GM12878 (cell line): ENCODE data around the gene EFNA1.

ENCODE experiments used
- CBX5 ChIP-seq: sonication (generic); IDR thresholded peaks from 2 replicates; pipeline ENCODE4 v1.6.1; 2016; ENCODE audit warnings: low read depth, moderate library complexity, mild to moderate bottlenecking, inconsistent platforms
- EGR1 ChIP-seq, 2 experiments: IDR thresholded peaks; 1 replicate in 1 of 2; 2 replicates in 1 of 2; pipeline ENCODE4 v1.6.1; 2011 to 2012; ENCODE audit warnings: low read depth in 2 of 2, low read length in 2 of 2, borderline replicate concordance in 1 of 2, mild to moderate bottlenecking in 1 of 2, moderate library complexity in 1 of 2
- EZH2 ChIP-seq: IDR thresholded peaks from 2 replicates; pipeline ENCODE4 v1.6.1; 2012; ENCODE audit warnings: low read depth, mild to moderate bottlenecking, control low read depth, inconsistent platforms, low read length, borderline replicate concordance; ENCODE audit not compliant: control insufficient read depth
- MTA3 ChIP-seq: IDR thresholded peaks from 2 replicates; pipeline ENCODE4 v1.6.1; 2012; ENCODE audit warnings: low read length, inconsistent platforms, borderline replicate concordance
- POLR2AphosphoS5 ChIP-seq: IDR thresholded peaks from 2 replicates; pipeline ENCODE4 v1.6.1; 2011; ENCODE audit warnings: mild to moderate bottlenecking, low read length, inconsistent platforms
- SMAD1 ChIP-seq: fragments of 450-650 bp; IDR thresholded peaks from 2 replicates; pipeline ENCODE4 v1.6.1; 2018; ENCODE audit warnings: mild to moderate bottlenecking, low read depth; ENCODE audit not compliant: partially characterized antibody
- SMARCA5 ChIP-seq: fragments of 450-650 bp; IDR thresholded peaks from 2 replicates; pipeline ENCODE4 v1.6.1; 2017; ENCODE audit warnings: mild to moderate bottlenecking
- TF ChIP-seq, protein P1 (sequence below), 3 experiments: IDR thresholded peaks in 2 of 3; conservative IDR thresholded peaks in 1 of 3; 2 replicates each; pipeline ENCODE4 v1.5.1; 2011; ENCODE audit warnings: low read depth in 3 of 3, low read length in 3 of 3, mild to moderate bottlenecking in 3 of 3, control low read depth in 2 of 3, moderate library complexity in 2 of 3, inconsistent platforms in 1 of 3, mixed read lengths in 1 of 3; ENCODE audit not compliant: control insufficient read depth in 2 of 3, insufficient read depth in 1 of 3; ENCODE audit errors: extremely low read depth in 1 of 3
- TF ChIP-seq, protein P2 (sequence below): fragments of 450-650 bp; IDR thresholded peaks from 2 replicates; pipeline ENCODE4 v1.6.1; 2017; ENCODE audit warnings: antibody characterized with exemption, mild to moderate bottlenecking, moderate library complexity
- TF ChIP-seq, protein P3 (sequence below): fragments of 150-350 bp; IDR thresholded peaks from 2 replicates; pipeline ENCODE4 v1.6.1; 2016; ENCODE audit warnings: low read depth, low read length
- TF ChIP-seq, protein P4 (sequence below): fragments of 450-650 bp; IDR thresholded peaks from 2 replicates; pipeline ENCODE4 v1.6.1; 2017; ENCODE audit warnings: mild to moderate bottlenecking, moderate library complexity
- TF ChIP-seq, protein P5 (sequence below): fragments of 450-650 bp; IDR thresholded peaks from 2 replicates; pipeline ENCODE4 v1.6.1; 2018; ENCODE audit warnings: borderline replicate concordance, mild to moderate bottlenecking; ENCODE audit not compliant: partially characterized antibody
- TF ChIP-seq, protein P6 (sequence below): fragments of 450-650 bp; formaldehyde crosslinking; IDR thresholded peaks from 2 replicates; pipeline ENCODE4 v1.4.0; 2022; ENCODE audit warnings: mild to moderate bottlenecking, moderate library complexity

DNA sequence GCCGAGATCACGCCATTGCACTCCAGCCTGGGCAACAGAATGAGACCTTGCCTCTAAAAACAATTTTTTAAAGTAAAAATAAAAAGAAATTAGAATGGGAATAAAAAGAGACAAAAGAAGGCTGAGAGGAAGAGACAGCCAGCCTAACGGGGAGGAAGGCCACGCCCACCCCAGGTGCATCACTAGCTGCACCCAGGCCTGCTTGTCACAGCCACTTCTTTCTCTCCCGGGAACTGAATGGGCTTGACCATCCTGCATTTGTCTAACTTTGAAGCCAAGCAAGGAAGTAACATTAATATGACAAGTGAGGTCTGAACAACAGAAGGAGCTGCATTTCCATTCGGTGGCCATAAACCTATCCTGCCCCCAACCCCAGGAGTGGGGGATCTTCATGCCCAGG, 20.8 kb upstream of the EFNA1 start:
- TF ChIP-seq, protein P1, sequence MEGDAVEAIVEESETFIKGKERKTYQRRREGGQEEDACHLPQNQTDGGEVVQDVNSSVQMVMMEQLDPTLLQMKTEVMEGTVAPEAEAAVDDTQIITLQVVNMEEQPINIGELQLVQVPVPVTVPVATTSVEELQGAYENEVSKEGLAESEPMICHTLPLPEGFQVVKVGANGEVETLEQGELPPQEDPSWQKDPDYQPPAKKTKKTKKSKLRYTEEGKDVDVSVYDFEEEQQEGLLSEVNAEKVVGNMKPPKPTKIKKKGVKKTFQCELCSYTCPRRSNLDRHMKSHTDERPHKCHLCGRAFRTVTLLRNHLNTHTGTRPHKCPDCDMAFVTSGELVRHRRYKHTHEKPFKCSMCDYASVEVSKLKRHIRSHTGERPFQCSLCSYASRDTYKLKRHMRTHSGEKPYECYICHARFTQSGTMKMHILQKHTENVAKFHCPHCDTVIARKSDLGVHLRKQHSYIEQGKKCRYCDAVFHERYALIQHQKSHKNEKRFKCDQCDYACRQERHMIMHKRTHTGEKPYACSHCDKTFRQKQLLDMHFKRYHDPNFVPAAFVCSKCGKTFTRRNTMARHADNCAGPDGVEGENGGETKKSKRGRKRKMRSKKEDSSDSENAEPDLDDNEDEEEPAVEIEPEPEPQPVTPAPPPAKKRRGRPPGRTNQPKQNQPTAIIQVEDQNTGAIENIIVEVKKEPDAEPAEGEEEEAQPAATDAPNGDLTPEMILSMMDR (IDR thresholded peaks at IDR 0.05 in 2 of 3, conservative IDR thresholded peaks at IDR 0.05 in 1 of 3; ENCODE audit: control insufficient read depth in 2 of 3, extremely low read depth in 1 of 3, insufficient read depth in 1 of 3, low read depth in 3 of 3, low read length in 3 of 3): no peak
- TF ChIP-seq POLR2AphosphoS5 (no peak), CBX5 (no peak), SMAD1 (no peak), SMARCA5 (no peak), EGR1 (IDR thresholded peaks at IDR 0.05; ENCODE audit: borderline replicate concordance in 1 of 2, low read depth in 2 of 2, low read length in 2 of 2) (no peak), MTA3 (no peak), EZH2 (no peak)
- TF ChIP-seq, protein P2, sequence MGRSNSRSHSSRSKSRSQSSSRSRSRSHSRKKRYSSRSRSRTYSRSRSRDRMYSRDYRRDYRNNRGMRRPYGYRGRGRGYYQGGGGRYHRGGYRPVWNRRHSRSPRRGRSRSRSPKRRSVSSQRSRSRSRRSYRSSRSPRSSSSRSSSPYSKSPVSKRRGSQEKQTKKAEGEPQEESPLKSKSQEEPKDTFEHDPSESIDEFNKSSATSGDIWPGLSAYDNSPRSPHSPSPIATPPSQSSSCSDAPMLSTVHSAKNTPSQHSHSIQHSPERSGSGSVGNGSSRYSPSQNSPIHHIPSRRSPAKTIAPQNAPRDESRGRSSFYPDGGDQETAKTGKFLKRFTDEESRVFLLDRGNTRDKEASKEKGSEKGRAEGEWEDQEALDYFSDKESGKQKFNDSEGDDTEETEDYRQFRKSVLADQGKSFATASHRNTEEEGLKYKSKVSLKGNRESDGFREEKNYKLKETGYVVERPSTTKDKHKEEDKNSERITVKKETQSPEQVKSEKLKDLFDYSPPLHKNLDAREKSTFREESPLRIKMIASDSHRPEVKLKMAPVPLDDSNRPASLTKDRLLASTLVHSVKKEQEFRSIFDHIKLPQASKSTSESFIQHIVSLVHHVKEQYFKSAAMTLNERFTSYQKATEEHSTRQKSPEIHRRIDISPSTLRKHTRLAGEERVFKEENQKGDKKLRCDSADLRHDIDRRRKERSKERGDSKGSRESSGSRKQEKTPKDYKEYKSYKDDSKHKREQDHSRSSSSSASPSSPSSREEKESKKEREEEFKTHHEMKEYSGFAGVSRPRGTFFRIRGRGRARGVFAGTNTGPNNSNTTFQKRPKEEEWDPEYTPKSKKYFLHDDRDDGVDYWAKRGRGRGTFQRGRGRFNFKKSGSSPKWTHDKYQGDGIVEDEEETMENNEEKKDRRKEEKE: no peak
- TF ChIP-seq, protein P3, sequence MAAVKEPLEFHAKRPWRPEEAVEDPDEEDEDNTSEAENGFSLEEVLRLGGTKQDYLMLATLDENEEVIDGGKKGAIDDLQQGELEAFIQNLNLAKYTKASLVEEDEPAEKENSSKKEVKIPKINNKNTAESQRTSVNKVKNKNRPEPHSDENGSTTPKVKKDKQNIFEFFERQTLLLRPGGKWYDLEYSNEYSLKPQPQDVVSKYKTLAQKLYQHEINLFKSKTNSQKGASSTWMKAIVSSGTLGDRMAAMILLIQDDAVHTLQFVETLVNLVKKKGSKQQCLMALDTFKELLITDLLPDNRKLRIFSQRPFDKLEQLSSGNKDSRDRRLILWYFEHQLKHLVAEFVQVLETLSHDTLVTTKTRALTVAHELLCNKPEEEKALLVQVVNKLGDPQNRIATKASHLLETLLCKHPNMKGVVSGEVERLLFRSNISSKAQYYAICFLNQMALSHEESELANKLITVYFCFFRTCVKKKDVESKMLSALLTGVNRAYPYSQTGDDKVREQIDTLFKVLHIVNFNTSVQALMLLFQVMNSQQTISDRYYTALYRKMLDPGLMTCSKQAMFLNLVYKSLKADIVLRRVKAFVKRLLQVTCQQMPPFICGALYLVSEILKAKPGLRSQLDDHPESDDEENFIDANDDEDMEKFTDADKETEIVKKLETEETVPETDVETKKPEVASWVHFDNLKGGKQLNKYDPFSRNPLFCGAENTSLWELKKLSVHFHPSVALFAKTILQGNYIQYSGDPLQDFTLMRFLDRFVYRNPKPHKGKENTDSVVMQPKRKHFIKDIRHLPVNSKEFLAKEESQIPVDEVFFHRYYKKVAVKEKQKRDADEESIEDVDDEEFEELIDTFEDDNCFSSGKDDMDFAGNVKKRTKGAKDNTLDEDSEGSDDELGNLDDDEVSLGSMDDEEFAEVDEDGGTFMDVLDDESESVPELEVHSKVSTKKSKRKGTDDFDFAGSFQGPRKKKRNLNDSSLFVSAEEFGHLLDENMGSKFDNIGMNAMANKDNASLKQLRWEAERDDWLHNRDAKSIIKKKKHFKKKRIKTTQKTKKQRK: no peak
- TF ChIP-seq, protein P4, sequence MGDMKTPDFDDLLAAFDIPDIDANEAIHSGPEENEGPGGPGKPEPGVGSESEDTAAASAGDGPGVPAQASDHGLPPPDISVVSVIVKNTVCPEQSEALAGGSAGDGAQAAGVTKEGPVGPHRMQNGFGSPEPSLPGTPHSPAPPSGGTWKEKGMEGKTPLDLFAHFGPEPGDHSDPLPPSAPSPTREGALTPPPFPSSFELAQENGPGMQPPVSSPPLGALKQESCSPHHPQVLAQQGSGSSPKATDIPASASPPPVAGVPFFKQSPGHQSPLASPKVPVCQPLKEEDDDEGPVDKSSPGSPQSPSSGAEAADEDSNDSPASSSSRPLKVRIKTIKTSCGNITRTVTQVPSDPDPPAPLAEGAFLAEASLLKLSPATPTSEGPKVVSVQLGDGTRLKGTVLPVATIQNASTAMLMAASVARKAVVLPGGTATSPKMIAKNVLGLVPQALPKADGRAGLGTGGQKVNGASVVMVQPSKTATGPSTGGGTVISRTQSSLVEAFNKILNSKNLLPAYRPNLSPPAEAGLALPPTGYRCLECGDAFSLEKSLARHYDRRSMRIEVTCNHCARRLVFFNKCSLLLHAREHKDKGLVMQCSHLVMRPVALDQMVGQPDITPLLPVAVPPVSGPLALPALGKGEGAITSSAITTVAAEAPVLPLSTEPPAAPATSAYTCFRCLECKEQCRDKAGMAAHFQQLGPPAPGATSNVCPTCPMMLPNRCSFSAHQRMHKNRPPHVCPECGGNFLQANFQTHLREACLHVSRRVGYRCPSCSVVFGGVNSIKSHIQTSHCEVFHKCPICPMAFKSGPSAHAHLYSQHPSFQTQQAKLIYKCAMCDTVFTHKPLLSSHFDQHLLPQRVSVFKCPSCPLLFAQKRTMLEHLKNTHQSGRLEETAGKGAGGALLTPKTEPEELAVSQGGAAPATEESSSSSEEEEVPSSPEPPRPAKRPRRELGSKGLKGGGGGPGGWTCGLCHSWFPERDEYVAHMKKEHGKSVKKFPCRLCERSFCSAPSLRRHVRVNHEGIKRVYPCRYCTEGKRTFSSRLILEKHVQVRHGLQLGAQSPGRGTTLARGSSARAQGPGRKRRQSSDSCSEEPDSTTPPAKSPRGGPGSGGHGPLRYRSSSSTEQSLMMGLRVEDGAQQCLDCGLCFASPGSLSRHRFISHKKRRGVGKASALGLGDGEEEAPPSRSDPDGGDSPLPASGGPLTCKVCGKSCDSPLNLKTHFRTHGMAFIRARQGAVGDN: no peak
- TF ChIP-seq, protein P5, sequence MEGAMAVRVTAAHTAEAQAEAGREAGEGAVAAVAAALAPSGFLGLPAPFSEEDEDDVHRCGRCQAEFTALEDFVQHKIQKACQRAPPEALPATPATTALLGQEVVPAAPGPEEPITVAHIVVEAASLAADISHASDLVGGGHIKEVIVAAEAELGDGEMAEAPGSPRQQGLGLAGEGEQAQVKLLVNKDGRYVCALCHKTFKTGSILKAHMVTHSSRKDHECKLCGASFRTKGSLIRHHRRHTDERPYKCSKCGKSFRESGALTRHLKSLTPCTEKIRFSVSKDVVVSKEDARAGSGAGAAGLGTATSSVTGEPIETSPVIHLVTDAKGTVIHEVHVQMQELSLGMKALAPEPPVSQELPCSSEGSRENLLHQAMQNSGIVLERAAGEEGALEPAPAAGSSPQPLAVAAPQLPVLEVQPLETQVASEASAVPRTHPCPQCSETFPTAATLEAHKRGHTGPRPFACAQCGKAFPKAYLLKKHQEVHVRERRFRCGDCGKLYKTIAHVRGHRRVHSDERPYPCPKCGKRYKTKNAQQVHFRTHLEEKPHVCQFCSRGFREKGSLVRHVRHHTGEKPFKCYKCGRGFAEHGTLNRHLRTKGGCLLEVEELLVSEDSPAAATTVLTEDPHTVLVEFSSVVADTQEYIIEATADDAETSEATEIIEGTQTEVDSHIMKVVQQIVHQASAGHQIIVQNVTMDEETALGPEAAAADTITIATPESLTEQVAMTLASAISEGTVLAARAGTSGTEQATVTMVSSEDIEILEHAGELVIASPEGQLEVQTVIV: no peak
- TF ChIP-seq, protein P6, sequence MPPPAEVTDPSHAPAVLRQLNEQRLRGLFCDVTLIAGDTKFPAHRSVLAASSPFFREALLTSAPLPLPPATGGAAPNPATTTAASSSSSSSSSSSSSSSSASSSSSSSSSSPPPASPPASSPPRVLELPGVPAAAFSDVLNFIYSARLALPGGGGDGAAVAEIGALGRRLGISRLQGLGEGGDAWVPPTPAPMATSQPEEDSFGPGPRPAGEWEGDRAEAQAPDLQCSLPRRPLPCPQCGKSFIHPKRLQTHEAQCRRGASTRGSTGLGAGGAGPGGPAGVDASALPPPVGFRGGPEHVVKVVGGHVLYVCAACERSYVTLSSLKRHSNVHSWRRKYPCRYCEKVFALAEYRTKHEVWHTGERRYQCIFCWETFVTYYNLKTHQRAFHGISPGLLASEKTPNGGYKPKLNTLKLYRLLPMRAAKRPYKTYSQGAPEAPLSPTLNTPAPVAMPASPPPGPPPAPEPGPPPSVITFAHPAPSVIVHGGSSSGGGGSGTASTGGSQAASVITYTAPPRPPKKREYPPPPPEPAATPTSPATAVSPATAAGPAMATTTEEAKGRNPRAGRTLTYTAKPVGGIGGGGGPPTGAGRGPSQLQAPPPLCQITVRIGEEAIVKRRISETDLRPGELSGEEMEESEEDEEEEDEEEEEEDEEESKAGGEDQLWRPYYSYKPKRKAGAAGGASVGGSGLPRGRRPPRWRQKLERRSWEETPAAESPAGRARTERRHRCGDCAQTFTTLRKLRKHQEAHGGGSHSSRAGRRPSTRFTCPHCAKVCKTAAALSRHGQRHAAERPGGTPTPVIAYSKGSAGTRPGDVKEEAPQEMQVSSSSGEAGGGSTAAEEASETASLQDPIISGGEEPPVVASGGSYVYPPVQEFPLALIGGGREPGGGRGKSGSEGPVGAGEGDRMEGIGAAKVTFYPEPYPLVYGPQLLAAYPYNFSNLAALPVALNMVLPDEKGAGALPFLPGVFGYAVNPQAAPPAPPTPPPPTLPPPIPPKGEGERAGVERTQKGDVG (CRISPR knock-in tag): no peak
